Liver (tissue), 9 donors: ENCODE measurements around the gene MAP3K10. TPM values are rescaled to one million over a fixed set of nuclear protein-coding genes. Genes with fewer than 3 reads are reported as not detected.

Experiments
- DNase-seq: peaks from one replicate; pipeline ENCODE4 v3.0.0-alpha.2; 2017; ENCODE audit warnings: low spot score
- H3K27ac ChIP-seq, 2 donors: one replicate each; pipeline ENCODE4 v1.7.0; 2013; ENCODE audit warnings: inconsistent platforms in 2 of 2, low read length in 2 of 2, control low read depth in 1 of 2, low read depth in 1 of 2, mild to moderate bottlenecking in 1 of 2
- H3K27me3 ChIP-seq, 4 donors: one replicate each; pipeline versions ENCODE4 v1.6.1 to v1.7.0; 2013; ENCODE audit warnings: low read length in 3 of 4, inconsistent platforms in 1 of 4, mild to moderate bottlenecking in 1 of 4, moderate library complexity in 1 of 4; ENCODE audit not compliant: control insufficient read depth in 4 of 4, insufficient read depth in 4 of 4
- H3K36me3 ChIP-seq, 4 donors: one replicate each; pipeline versions ENCODE4 v1.6.1 to v1.7.0; 2013; ENCODE audit warnings: low read length in 3 of 4, mild to moderate bottlenecking in 3 of 4, low read depth in 1 of 4, moderate library complexity in 1 of 4; ENCODE audit not compliant: control insufficient read depth in 4 of 4, insufficient read depth in 3 of 4
- H3K4me1 ChIP-seq, 4 donors: one replicate each; pipeline versions ENCODE4 v1.6.1 to v1.7.0; 2013; ENCODE audit warnings: low read length in 3 of 4, mild to moderate bottlenecking in 3 of 4, moderate library complexity in 1 of 4; ENCODE audit not compliant: control insufficient read depth in 4 of 4, insufficient read depth in 4 of 4
- H3K4me3 ChIP-seq, 3 donors: one replicate each; pipeline versions ENCODE4 v1.6.1 to v1.7.0; 2013; ENCODE audit warnings: low read length in 3 of 3, control low read depth in 1 of 3, low read depth in 1 of 3, mild to moderate bottlenecking in 1 of 3
- H3K9ac ChIP-seq, 2 donors: one replicate each; pipeline ENCODE4 v1.7.0; 2013; ENCODE audit warnings: low read length in 2 of 2, mild to moderate bottlenecking in 2 of 2, moderate library complexity in 2 of 2, control low read depth in 1 of 2, low read depth in 1 of 2
- H3K9me3 ChIP-seq, 4 donors: one replicate each; pipeline versions ENCODE4 v1.6.1 to v1.7.0; 2013; ENCODE audit warnings: low read length in 3 of 4; ENCODE audit not compliant: control insufficient read depth in 4 of 4
- EGR1 ChIP-seq, 2 donors: IDR thresholded peaks; 2 replicates each; pipeline ENCODE4 v1.6.1; 2016 to 2018; ENCODE audit warnings: antibody characterized with exemption in 2 of 2, low read depth in 2 of 2
- FOXA2 ChIP-seq: IDR thresholded peaks from 2 replicates; pipeline ENCODE4 v1.6.1; 2016; ENCODE audit warnings: antibody characterized with exemption
- GABPA ChIP-seq, 2 donors: IDR thresholded peaks in 1 of 2; conservative IDR thresholded peaks in 1 of 2; 2 replicates each; pipeline ENCODE4 v1.6.1; 2016; ENCODE audit warnings: antibody characterized with exemption in 2 of 2, mild to moderate bottlenecking in 1 of 2, moderate library complexity in 1 of 2
- HNF4A ChIP-seq, 2 donors: conservative IDR thresholded peaks; 2 replicates each; pipeline ENCODE4 v1.6.1; 2016; ENCODE audit warnings: antibody characterized with exemption in 2 of 2, mild to moderate bottlenecking in 2 of 2
- HNF4G ChIP-seq: IDR thresholded peaks from 2 replicates; pipeline ENCODE4 v1.6.1; 2016; ENCODE audit warnings: antibody characterized with exemption
- NR2F2 ChIP-seq: IDR thresholded peaks from 2 replicates; pipeline ENCODE4 v1.6.1; 2016; ENCODE audit warnings: antibody characterized with exemption
- RXRA ChIP-seq, 2 donors: IDR thresholded peaks; 2 replicates each; pipeline ENCODE4 v1.6.1; 2017 to 2018; ENCODE audit warnings: antibody characterized with exemption in 2 of 2, mild to moderate bottlenecking in 1 of 2
- SP1 ChIP-seq: IDR thresholded peaks from 2 replicates; pipeline ENCODE4 v1.6.1; 2018; ENCODE audit warnings: antibody characterized with exemption, mild to moderate bottlenecking
- TAF1 ChIP-seq: conservative IDR thresholded peaks from 2 replicates; pipeline ENCODE4 v1.6.1; 2016; ENCODE audit warnings: antibody characterized with exemption, mild to moderate bottlenecking
- YY1 ChIP-seq: IDR thresholded peaks from 2 replicates; pipeline ENCODE4 v1.6.1; 2016; ENCODE audit warnings: antibody characterized with exemption, mild to moderate bottlenecking
- WGBS: extraction: QIAGEN DNeasy Blood & Tissue Kit; methylation state at CpG from one replicate; pipeline ENCODE4 v1.1.7; 2013; 5-methylcytosine and 5-hydroxymethylcytosine counted together
- polyA plus RNA-seq, 2 donors: library from polyadenylated mRNA; stranded (reverse) in 1 of 2; unstranded in 1 of 2; fragments of 200-250 nt in 1 of 2; fragments of >200 nt in 1 of 2; fragmentation: Nextera tagmentation in 1 of 2; extraction: Ambion mirVana in 1 of 2; gene quantifications; one replicate each; pipeline versions ENCODE4 v1.2.1 to v1.2.3, GENCODE V29; 2013 to 2015
- total RNA-seq, 2 donors: library from RNA; depleted of rRNA; stranded (reverse); fragments of >200 nt; gene quantifications; one replicate each; pipeline ENCODE4 v1.2.3, GENCODE V29; 2014
- TF ChIP-seq, protein P1 (sequence below): IDR thresholded peaks from 2 replicates; pipeline ENCODE4 v1.6.1; 2016; ENCODE audit warnings: antibody characterized with exemption, mild to moderate bottlenecking
- TF ChIP-seq, protein P2 (sequence below): IDR thresholded peaks from 2 replicates; pipeline ENCODE4 v1.6.1; 2016; ENCODE audit warnings: antibody characterized with exemption
- TF ChIP-seq, protein P3 (sequence below): IDR thresholded peaks from 2 replicates; pipeline ENCODE4 v1.6.1; 2016; ENCODE audit warnings: antibody characterized with exemption
- TF ChIP-seq, protein P4 (sequence below): IDR thresholded peaks from 2 replicates; pipeline ENCODE4 v1.6.1; 2016; ENCODE audit warnings: antibody characterized with exemption
- TF ChIP-seq, protein P5 (sequence below): fragments of 150-350 bp; IDR thresholded peaks from 2 replicates; pipeline ENCODE4 v1.5.1; 2017; ENCODE audit warnings: improper control_type of control experiment, low read depth, low read length; ENCODE audit not compliant: missing input control
- donor health status: healthy.
- donor health status: healthy.
- donor health status: healthy.
- donor health status: healthy.
- donor health status: healthy.

Gene MAP3K10
- total and polyA plus RNA-seq, 4 donors: 0.65 to 3.9 (median 2.1) TPM

DNA sequence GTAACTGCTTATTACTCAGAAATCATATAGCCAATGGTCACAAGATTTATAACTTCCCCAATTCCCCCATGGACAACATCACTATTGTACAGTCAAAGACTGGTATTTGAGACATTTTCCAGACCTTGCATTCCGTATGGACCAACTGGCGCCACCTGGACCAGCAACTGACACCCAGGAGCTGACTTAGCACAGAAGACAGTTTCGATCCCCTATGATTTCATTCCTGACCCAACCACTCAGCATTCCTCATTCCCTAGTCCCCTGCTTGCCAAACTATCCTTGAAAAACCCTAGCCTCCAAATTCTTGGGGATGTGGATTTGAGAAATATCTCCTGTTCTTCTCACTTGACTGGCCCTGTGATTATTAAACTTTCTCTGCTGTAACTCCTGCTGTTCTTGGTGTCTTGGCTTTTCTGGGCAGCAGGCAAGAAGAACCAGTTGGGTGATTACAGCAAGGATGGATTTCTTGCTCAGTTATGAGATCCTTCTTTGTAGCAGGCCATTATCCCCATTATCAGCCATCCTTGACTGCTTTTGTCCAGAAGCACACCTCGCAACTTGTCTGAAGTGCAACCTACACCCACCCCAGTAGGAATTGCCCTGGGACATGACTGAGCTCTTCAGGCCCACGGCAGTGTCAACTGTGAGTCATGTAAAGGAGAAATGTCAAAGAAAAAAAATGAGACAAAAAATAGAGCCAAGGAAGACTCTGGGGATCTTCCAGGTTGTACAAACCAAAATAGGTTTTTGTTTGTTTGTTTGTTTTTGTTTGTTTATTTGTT is 13.7 kb upstream of the MAP3K10 start (continued):
- no peak for TF ChIP-seq SP1
- TF ChIP-seq, protein P1, sequence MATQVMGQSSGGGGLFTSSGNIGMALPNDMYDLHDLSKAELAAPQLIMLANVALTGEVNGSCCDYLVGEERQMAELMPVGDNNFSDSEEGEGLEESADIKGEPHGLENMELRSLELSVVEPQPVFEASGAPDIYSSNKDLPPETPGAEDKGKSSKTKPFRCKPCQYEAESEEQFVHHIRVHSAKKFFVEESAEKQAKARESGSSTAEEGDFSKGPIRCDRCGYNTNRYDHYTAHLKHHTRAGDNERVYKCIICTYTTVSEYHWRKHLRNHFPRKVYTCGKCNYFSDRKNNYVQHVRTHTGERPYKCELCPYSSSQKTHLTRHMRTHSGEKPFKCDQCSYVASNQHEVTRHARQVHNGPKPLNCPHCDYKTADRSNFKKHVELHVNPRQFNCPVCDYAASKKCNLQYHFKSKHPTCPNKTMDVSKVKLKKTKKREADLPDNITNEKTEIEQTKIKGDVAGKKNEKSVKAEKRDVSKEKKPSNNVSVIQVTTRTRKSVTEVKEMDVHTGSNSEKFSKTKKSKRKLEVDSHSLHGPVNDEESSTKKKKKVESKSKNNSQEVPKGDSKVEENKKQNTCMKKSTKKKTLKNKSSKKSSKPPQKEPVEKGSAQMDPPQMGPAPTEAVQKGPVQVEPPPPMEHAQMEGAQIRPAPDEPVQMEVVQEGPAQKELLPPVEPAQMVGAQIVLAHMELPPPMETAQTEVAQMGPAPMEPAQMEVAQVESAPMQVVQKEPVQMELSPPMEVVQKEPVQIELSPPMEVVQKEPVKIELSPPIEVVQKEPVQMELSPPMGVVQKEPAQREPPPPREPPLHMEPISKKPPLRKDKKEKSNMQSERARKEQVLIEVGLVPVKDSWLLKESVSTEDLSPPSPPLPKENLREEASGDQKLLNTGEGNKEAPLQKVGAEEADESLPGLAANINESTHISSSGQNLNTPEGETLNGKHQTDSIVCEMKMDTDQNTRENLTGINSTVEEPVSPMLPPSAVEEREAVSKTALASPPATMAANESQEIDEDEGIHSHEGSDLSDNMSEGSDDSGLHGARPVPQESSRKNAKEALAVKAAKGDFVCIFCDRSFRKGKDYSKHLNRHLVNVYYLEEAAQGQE: no peak

DNA sequence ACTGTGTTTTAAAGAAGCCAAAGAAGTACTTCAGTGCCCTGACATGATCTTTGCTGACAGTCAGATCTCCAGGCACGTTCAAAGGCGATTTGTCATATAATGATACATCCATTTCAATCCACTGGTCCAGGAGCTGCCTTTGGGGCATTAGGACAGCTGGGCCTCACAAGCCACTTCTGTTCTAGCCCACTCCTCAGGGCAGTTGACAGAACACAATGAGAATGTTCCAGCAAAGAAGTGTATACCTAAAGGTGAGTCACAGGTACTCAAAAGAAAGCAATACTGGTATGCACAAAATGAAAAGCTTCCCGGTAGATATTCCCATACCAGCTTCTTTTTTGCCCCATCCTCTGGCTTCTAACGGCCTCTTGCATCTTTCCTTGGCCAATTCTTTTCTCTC is 12.5 kb upstream of the MAP3K10 start:
- TF ChIP-seq TAF1 (no peak), GABPA (IDR thresholded peaks at IDR 0.05 in 1 of 2, conservative IDR thresholded peaks at IDR 0.05 in 1 of 2) (no peak), NR2F2 (no peak), HNF4A (conservative IDR thresholded peaks at IDR 0.05) (no peak), HNF4G (no peak), EGR1 (IDR thresholded peaks at IDR 0.05; ENCODE audit: low read depth in 2 of 2) (no peak), RXRA (IDR thresholded peaks at IDR 0.05) (no peak), FOXA2 (no peak), YY1 (no peak)
- TF ChIP-seq, protein P2, sequence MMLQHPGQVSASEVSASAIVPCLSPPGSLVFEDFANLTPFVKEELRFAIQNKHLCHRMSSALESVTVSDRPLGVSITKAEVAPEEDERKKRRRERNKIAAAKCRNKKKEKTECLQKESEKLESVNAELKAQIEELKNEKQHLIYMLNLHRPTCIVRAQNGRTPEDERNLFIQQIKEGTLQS: no peak
- TF ChIP-seq, protein P1: no peak
- TF ChIP-seq, protein P3, sequence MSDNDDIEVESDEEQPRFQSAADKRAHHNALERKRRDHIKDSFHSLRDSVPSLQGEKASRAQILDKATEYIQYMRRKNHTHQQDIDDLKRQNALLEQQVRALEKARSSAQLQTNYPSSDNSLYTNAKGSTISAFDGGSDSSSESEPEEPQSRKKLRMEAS: no peak
- TF ChIP-seq, protein P4, sequence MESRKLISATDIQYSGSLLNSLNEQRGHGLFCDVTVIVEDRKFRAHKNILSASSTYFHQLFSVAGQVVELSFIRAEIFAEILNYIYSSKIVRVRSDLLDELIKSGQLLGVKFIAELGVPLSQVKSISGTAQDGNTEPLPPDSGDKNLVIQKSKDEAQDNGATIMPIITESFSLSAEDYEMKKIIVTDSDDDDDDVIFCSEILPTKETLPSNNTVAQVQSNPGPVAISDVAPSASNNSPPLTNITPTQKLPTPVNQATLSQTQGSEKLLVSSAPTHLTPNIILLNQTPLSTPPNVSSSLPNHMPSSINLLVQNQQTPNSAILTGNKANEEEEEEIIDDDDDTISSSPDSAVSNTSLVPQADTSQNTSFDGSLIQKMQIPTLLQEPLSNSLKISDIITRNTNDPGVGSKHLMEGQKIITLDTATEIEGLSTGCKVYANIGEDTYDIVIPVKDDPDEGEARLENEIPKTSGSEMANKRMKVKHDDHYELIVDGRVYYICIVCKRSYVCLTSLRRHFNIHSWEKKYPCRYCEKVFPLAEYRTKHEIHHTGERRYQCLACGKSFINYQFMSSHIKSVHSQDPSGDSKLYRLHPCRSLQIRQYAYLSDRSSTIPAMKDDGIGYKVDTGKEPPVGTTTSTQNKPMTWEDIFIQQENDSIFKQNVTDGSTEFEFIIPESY: no peak
- TF ChIP-seq, protein P5, sequence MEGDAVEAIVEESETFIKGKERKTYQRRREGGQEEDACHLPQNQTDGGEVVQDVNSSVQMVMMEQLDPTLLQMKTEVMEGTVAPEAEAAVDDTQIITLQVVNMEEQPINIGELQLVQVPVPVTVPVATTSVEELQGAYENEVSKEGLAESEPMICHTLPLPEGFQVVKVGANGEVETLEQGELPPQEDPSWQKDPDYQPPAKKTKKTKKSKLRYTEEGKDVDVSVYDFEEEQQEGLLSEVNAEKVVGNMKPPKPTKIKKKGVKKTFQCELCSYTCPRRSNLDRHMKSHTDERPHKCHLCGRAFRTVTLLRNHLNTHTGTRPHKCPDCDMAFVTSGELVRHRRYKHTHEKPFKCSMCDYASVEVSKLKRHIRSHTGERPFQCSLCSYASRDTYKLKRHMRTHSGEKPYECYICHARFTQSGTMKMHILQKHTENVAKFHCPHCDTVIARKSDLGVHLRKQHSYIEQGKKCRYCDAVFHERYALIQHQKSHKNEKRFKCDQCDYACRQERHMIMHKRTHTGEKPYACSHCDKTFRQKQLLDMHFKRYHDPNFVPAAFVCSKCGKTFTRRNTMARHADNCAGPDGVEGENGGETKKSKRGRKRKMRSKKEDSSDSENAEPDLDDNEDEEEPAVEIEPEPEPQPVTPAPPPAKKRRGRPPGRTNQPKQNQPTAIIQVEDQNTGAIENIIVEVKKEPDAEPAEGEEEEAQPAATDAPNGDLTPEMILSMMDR: no peak
- no peaks in the 10 kb centered on the region for H3K36me3 ChIP-seq
- H3K9ac ChIP-seq: no peak overlapping the region
- H3K27me3 ChIP-seq: peaks cover 0 to 3% (median 0%) of the 10 kb centered on the region in 4 donors
- H3K4me1 ChIP-seq: no peaks in the 10 kb centered on the region
- no peak overlapping the region for H3K27ac ChIP-seq
- no peaks in the 10 kb centered on the region for H3K9me3 ChIP-seq
- H3K4me3 ChIP-seq: no peak overlapping the region
- WGBS: 77% methylated on average over 4 of the region's 4 CpGs
- no peak for DNase-seq
